Astrocyte of the spinal cord (primary cell): Measurements from ENCODE around the gene TRRAP.

Source experiments
- DNase-seq: peaks from one replicate; pipeline ENCODE4 v3.0.0; 2011; ENCODE audit warnings: low read depth, low spot score
- H3K4me3 ChIP-seq: 2 replicates; pipeline ENCODE4 v1.5.1; 2011; ENCODE audit warnings: low read depth, mild to moderate bottlenecking, low read length, moderate library complexity
- CTCF ChIP-seq: IDR thresholded peaks from 2 replicates; pipeline ENCODE4 v1.5.1; 2012; ENCODE audit warnings: low read depth, mild to moderate bottlenecking, low read length, inconsistent platforms
- in situ Hi-C: cut with HindIII; loops from 2 replicates; pipeline ENCODE4 v1.10.0; 2017; ENCODE audit warnings: low sequenced_read_pairs

The TRRAP gene

GRCh38 chr7:98949336-98950044, 71.2 kb downstream of the TRRAP start:
- in situ Hi-C loops = no loop called here
- TF ChIP-seq CTCF = no peak

GRCh38 chr7:98955992-98956391, 77.7 kb downstream of the TRRAP start:
- H3K4me3 ChIP-seq = no peak overlapping the region
- no peak for TF ChIP-seq CTCF
- DNase-seq = no peak
- in situ Hi-C loops = no loop called here

More at GRCh38 chr7:98949336-98950044, 71.2 kb downstream of the TRRAP start:
- DNase-seq = no peak
- no peak overlapping the region for H3K4me3 ChIP-seq

- in situ Hi-C loops = no loop called here
- no peak overlapping the region for H3K4me3 ChIP-seq
- TF ChIP-seq CTCF = no peak
- no peak for DNase-seq
Observed at GRCh38 chr7:98956469-98956868, 78.1 kb downstream of the TRRAP start.

- no peak overlapping the region for H3K4me3 ChIP-seq
- in situ Hi-C loops = no loop called here
- no peak for TF ChIP-seq CTCF
- no peak for DNase-seq
Observed at GRCh38 chr7:98956937-98957336, 78.6 kb downstream of the TRRAP start.

- TF ChIP-seq CTCF = no peak
- DNase-seq = no peak
- in situ Hi-C loops = no loop called here
- H3K4me3 ChIP-seq = no peak overlapping the region
Observed at GRCh38 chr7:98957766-98958165, 79.4 kb downstream of the TRRAP start.

- TF ChIP-seq CTCF = no peak
- DNase-seq = no peak
- in situ Hi-C loops = no loop called here
- H3K4me3 ChIP-seq = no peak overlapping the region
Observed at GRCh38 chr7:98958968-98959367, 80.6 kb downstream of the TRRAP start.
